GM19397 (cell line): Measurements from ENCODE around the gene DCAF5.
"Not testable (repeated sequence)": the region's sequence is repeated elsewhere in the genome, so short reads cannot be mapped to it uniquely, and the experiment has no call there.

Experiments used
- ATAC-seq: cut with Tn5 transposase; IDR thresholded peaks from one replicate; pipeline ENCODE4 v1.9.1; 2021; ENCODE audit warnings: mild to moderate bottlenecking, moderate library complexity; ENCODE audit not compliant: unreplicated experiment

The DCAF5 gene

GRCh38 chr14:69043596-69044260, 109.2 kb downstream of the DCAF5 start:
- ATAC-seq = no peak

DNA sequence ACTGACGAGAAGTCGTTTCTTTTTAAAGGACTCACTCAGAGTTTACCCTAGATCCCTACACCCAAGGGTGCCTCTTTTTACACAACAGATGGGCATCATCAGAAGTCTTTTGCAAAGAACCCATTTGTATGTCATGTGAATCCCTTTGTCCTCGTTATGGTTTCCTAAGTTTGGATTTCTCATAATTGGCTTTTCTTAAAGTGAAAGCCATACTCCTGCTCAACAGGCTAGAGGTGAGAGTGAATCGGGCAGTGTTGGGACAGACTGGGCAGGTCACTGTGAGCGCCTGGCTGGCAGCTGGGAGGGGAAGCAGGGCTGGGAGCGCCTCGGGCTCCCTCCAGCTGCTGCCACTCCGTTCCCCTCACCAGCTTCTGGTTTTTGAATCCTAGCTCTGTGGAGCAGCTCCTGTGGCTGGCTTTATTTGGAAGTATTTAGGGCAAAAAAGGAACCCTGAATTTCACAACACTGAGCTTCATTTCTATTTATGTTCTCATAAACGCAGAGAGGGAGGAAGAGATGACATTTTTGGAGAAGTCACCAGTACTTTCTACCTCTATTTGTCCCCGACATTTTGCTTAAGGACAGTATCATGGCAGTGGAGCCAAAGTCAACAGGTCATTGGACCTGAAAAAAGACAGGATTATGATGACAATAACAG, 110.0 kb downstream of the DCAF5 start:
- no peak for ATAC-seq

GRCh38 chr14:69042299-69042698, 110.6 kb downstream of the DCAF5 start:
- no peak for ATAC-seq

- ATAC-seq = no peak
These were observed 111.1 kb downstream of the DCAF5 start for GRCh38 chr14:69041783-69042182.

DNA sequence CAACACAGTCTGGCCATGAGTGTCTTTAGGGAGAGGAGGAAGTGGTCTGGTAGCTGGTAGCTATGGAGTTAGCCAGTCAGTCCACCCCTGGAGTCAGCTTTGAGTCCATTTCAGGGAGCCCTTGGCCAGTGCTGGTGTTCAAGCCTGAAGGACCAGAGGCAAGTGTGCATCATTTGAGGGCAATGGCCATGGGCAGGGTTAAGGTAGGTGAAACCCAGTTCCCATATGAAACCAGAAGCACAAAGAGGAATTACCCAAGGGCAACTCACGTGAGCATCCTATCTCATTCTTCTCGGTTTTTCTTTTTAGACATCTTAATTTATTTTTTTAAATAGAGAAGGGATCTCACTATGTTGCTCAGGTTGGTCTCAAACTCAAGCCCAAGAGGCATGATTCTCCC, 112.6 kb downstream of the DCAF5 start:
- ATAC-seq = no peak

- no peak for ATAC-seq
These were observed 113.7 kb downstream of the DCAF5 start for GRCh38 chr14:69039288-69039628.

DNA sequence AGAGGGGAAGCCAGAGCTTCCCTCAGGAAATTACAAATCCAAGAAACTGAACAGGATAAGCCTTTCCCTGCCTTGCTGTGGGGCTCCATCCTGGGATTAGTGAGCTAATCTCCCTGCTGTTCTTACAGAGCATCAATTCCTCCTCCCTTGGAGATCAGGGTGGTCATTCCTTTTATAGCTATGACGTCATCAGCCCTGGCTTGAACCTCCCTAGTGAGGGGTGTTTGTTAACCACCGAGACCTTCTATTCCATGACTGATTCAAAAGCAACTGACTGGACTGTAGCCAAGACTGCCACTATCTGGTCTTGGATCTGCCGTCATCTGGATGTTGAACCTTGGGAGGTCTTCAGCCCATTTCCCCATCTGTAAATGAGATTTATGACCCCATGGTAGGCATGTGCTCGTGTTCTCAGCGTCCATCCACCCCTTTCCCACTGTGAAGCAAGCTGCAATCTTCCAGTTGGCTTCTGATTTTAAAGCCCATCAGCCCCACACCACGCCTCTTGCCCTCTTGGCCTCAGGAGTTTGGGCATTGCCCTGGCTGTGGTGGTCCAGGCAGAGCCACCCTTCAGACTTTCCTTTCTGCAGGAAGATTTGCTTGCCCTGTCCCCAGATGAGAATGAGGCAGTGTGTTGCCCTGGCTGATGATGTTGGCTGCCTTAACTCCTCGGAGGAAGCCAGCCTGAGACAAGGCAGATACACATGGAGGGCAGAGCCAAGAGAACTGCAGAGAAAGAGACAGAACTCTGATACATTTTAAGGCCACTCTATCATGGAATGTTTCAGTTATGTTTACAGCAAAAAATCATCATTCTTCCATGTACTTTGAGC, 114.2 kb downstream of the DCAF5 start:
- no peak for ATAC-seq

GRCh38 chr14:69037790-69038454, 115.0 kb downstream of the DCAF5 start:
- ATAC-seq = no peak

GRCh38 chr14:69036757-69037506, 116.0 kb downstream of the DCAF5 start:
- ATAC-seq = no peak

GRCh38 chr14:69034612-69035262, 118.2 kb downstream of the DCAF5 start:
- no peak for ATAC-seq

DNA sequence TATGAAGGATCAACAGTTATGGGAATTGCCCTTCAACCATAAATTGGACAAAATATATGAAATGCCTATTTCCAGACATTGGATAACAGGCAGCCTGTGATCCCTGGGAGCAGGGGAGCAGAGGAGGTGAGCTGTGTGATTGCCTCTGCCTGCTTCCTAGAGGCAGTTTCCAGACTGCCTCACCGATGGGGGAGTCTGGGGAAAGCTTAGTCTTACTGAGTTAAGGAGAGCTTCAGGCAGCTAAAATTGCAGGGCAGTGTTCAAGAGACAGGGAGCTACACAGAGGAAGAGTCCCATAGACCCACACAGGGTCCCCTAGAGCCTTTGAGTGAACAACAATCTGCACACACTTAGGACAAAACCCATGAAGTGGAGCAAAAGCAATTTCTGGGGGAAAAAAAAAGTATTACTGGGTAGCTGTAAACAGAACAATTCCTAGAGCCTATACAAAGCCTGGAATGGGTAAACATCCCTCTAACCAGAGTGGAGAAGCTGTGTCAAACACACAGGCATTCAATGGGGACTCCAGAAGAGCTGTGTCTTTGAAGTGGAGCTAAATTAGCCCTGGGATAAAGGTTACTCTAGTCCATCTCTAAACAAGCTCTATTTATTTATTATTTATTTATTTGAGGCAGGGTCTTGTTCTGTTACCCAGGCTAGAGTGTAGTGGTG, 125.5 kb downstream of the DCAF5 start:
- no peak for ATAC-seq

- no peak for ATAC-seq
These were observed 129.9 kb downstream of the DCAF5 start for GRCh38 chr14:69023035-69023434.

DNA sequence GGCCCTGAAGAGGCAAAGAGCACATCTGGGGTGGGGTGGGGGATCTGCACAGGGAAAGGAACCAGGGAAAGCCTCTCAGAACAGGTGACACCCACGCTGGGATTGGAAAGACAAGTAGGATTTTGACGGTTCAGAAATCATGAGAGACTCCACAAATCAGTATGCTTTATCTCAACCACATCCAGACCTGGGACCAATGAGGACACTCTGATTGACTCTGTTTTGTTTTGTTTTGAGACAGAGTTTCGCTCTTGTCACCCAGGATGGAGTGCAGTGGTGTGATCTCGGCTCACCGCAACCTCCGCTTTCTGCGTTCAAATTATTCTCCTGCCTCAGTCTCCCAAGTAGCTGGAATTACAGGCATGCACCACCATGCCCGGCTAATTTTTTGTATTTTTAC, 130.8 kb downstream of the DCAF5 start:
- not testable (repeated sequence) for ATAC-seq

- no peak for ATAC-seq
These were observed 135.2 kb downstream of the DCAF5 start for GRCh38 chr14:69017706-69018105.

DNA sequence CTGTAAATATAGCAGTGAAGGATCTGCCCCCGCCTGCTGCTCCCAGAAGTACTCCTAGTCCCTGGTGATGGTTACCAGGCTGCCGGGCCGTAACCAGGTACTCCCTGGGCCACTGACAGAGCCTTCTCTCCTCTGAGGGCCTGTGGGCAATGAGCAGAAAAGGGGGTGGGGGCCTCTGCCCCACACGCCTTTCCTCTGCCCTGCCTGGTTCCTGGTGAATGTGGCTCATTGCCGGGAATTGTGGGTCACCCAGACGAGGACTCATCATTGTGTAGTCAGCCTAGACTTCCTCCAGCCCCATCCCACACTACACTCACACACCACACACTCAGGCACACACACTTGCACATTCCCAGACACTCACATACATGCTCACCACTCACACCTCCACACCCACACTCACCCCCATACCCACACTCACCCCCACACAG, 138.1 kb downstream of the DCAF5 start:
- no peak for ATAC-seq

DNA sequence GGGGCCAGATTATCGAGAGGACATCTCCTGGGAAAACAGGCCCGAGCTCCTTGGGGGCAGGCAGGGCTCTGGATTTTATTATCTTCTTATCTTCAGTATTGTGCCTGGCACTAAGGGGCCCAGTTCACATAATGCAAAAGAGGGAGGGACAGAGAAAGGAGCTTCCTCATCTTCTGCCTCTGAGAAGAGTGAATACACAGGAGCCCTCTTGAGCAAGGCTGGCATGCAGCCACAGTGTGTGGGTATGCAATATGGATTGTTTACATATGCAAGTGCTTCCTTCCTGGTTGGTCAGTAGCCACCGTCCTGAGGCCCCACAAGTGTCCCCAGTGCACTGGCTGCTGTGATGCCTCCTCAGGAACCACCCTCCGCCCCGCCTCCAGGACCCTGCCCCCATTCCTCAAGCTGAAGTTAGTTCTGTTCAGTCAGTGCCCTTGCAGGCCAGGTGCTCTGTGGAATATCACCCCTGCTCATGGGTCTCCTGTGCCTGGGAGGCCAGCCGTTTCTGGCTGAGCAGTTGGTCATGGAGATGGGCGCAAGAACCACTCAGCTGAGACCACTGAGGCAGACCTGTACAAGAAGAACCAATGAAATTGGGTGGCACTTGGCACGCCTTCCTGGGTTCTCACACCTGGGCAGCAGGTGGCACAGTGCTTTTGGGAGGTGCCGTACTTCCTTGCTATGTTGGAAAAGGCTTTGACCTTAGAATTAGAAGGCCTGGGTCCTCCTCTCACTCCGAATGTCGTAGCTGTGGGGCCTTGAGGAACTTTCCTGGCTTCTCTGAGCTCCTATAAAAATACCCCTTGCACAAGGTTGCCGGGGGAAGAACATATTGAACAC, 138.8 kb downstream of the DCAF5 start:
- ATAC-seq = no peak

DNA sequence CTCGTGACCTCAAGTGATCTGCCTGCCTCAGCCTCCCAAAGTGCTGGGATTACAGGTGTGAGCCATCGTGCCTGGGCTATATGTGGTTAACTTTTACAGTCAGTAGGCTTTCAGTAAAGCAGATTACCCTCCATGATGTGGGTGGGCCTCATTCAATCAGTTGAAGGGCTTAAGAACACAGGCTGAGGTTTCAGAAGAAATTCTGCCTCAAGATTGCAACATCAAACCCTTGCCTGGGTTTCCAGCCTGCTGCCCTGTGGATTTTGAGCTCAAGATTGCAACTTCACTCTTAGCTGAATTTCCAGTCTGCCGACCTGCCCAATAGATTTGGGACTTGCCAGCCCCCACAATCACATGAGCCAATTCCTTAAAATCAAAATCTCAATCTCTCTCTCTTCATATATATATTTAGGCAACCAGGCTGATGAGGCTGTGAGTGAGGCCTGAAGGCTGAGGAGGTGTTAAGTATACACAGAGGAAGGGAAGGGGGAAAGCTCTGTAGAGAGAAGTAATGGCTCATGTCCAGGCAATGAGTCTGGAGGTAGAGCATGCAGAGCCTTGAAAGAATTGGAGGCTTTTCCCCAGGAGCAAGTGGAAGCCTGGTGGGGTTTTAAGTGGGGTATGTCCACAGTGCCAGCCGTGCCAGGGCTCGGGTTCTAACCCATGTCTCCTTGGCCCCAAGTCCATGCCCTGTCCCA, 140.5 kb downstream of the DCAF5 start:
- no peak for ATAC-seq

GRCh38 chr14:69010648-69011047, 142.3 kb downstream of the DCAF5 start:
- no peak for ATAC-seq
